NB4 (cell line): ENCODE data around the gene MYO1D.

Source experiments
- DNase-seq: peaks from one replicate; pipeline ENCODE4 v3.0.0; 2010; ENCODE audit warnings: low read depth
- H3K4me3 ChIP-seq: one replicate; pipeline ENCODE4 v1.5.1; 2011; ENCODE audit warnings: mild to moderate bottlenecking, low read depth, low read length, moderate library complexity
- MYC ChIP-seq: IDR thresholded peaks from 2 replicates; pipeline ENCODE4 v1.6.1; 2011; ENCODE audit warnings: low read depth, low read length
- POLR2A ChIP-seq: IDR thresholded peaks from 2 replicates; pipeline ENCODE4 v1.6.1; 2011; ENCODE audit warnings: mild to moderate bottlenecking; ENCODE audit not compliant: insufficient read length; ENCODE audit errors: extremely low read depth
- TF ChIP-seq, protein P1 (sequence below): IDR thresholded peaks from 2 replicates; pipeline ENCODE4 v1.6.1; 2011; ENCODE audit warnings: low read depth, low read length
- TF ChIP-seq, protein P2 (sequence below): IDR thresholded peaks from one replicate; pipeline ENCODE4 v1.5.1; 2012; ENCODE audit warnings: low read depth, low read length

MYO1D gene

GRCh38 chr17:32485261-32486110, 391.4 kb downstream of the MYO1D start:
- TF ChIP-seq POLR2A: no peak
- TF ChIP-seq, protein P1, sequence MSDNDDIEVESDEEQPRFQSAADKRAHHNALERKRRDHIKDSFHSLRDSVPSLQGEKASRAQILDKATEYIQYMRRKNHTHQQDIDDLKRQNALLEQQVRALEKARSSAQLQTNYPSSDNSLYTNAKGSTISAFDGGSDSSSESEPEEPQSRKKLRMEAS: no peak
- no peak for TF ChIP-seq MYC
- TF ChIP-seq, protein P2, sequence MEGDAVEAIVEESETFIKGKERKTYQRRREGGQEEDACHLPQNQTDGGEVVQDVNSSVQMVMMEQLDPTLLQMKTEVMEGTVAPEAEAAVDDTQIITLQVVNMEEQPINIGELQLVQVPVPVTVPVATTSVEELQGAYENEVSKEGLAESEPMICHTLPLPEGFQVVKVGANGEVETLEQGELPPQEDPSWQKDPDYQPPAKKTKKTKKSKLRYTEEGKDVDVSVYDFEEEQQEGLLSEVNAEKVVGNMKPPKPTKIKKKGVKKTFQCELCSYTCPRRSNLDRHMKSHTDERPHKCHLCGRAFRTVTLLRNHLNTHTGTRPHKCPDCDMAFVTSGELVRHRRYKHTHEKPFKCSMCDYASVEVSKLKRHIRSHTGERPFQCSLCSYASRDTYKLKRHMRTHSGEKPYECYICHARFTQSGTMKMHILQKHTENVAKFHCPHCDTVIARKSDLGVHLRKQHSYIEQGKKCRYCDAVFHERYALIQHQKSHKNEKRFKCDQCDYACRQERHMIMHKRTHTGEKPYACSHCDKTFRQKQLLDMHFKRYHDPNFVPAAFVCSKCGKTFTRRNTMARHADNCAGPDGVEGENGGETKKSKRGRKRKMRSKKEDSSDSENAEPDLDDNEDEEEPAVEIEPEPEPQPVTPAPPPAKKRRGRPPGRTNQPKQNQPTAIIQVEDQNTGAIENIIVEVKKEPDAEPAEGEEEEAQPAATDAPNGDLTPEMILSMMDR: no peak

DNA sequence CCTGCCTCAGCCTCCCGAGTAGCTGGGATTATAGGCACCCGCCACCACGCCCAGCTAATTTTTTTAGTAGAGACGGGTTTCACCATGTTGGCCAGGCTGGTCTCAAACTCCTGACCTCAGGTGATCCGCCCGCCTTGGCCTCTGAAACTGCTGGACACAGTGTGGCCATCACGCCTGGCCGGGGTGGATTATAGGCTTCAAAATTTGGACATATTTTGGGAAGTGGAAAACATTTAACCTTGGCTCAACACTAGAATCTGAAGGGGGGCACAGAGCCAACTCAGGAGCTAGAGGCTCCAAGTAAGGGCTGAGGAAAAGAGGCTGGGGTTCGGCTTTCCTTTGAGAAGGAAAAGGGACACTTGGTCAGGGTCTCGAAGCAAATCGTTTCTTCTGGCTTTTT, 392.3 kb downstream of the MYO1D start:
- no peak overlapping the region for H3K4me3 ChIP-seq
- no peak for DNase-seq
- TF ChIP-seq POLR2A: no peak
- TF ChIP-seq, protein P2: no peak
- TF ChIP-seq MYC: no peak
- TF ChIP-seq, protein P1: no peak

More at GRCh38 chr17:32485261-32486110, 391.4 kb downstream of the MYO1D start:
- no peak for DNase-seq
- no peak overlapping the region for H3K4me3 ChIP-seq

- no peak for DNase-seq
- TF ChIP-seq POLR2A: no peak
- TF ChIP-seq, protein P1: no peak
- TF ChIP-seq MYC: no peak
- TF ChIP-seq, protein P2: no peak
- no peak overlapping the region for H3K4me3 ChIP-seq
Observed at GRCh38 chr17:32484041-32484461, 392.9 kb downstream of the MYO1D start.

DNA sequence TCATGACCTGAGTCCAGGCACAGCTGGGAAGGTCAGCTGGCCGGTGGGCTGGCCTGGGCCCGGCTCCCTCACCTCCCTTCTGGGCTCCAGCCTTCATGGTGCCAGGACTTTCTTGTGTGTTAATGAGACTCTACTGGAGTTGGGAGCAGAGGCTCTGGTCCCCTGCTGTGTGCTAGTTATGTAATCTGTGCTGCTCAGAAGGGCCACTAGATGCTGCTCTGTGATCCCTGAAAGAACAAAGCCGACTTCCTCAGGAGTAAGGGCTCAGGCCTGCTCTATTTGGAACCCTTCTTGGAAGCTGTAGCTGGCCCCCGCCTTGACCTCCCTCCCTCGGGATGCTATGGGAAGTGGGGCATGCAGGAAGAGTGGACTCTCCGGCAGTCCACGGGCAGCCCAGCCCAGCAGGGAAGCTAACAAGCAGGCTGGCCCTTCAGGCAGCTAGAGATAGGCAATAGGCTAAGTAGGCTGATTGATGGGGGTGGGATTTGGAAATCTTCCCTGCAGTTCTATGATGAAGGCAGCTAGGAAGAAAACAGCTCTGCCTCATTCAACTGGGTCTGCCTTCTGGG, 393.4 kb downstream of the MYO1D start:
- H3K4me3 ChIP-seq: no peak overlapping the region
- DNase-seq: peak; percentile 79
- TF ChIP-seq MYC: 0 out of 2 replicates have a peak, but pooled peaks have one; percentile 29
- TF ChIP-seq, protein P1: peak; percentile 28; the same call in 1 of the 2 replicates
- TF ChIP-seq, protein P2: peak; percentile 76
- TF ChIP-seq POLR2A: no peak

DNA sequence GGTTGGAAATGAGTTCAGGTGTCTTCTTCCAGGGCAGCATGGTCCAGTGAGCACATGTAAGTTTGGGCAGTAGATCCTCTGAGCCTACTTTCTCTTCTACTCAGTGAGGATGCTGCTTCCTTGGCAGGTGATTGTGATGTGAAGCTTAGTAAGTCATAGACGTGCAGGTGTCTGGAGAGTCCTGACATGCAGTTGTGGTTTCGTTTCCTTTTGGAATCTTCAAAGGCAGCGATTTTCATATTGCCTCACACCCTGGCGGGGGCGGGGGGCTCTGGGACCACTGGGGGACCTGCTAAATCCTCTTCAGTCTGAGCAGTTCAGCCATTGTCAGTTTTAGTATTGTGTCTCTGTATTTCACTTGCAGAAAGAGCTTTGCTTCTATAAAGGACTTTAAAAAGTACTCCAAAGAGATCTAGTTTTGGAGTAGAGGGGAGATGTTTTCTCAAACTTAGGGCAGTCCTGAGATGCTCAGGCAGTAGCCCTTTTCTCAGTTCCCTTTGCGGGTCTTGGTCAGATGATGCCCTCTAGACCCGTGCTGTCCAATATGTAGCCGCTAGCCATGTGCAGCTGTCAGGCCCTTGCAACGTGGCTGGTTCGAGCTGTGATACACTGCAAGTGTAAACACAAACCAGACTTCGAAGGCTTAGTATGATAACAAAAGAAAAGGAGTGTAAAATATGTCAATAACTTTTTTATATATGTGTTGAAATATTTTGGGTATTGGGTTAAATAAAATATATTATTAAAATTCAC, 394.2 kb downstream of the MYO1D start:
- H3K4me3 ChIP-seq: no peak overlapping the region
- DNase-seq: no peak
- TF ChIP-seq, protein P1: no peak
- TF ChIP-seq, protein P2: no peak
- TF ChIP-seq MYC (no peak), POLR2A (no peak)
